Inflammatory macrophage treated with lipopolysaccharide for 4 hours (primary cell): ENCODE measurements around the gene FEN1.

ENCODE experiments used
- DNase-seq: peaks from one replicate; pipeline ENCODE4 v3.0.0-alpha.2; 2020

The FEN1 gene

GRCh38 chr11:61795876-61796526 is 3.3 kb downstream of the FEN1 start:
- DNase-seq = no peak

GRCh38 chr11:61797263-61797944 is 4.7 kb downstream of the FEN1 start:
- peak; percentile 82 for DNase-seq

- DNase-seq = no peak
Measured at GRCh38 chr11:61799665-61800284, 7.1 kb downstream of the FEN1 start.

GRCh38 chr11:61800331-61801281 is 7.9 kb downstream of the FEN1 start:
- DNase-seq = no peak

- DNase-seq = no peak
Measured at GRCh38 chr11:61802605-61803004, 9.9 kb downstream of the FEN1 start.

GRCh38 chr11:61803889-61804647 is 11.4 kb downstream of the FEN1 start:
- no peak for DNase-seq

GRCh38 chr11:61805146-61805545 is 12.4 kb downstream of the FEN1 start:
- DNase-seq = no peak

GRCh38 chr11:61806785-61807184 is 14.1 kb downstream of the FEN1 start:
- no peak for DNase-seq

GRCh38 chr11:61810671-61811175 is 18.0 kb downstream of the FEN1 start:
- DNase-seq = no peak

GRCh38 chr11:61811831-61812230 is 19.1 kb downstream of the FEN1 start:
- DNase-seq = no peak

GRCh38 chr11:61812736-61813411 is 20.2 kb downstream of the FEN1 start:
- DNase-seq = no peak

- peak; percentile 68 for DNase-seq
Measured at GRCh38 chr11:61814247-61814957, 21.7 kb downstream of the FEN1 start.

- DNase-seq = peak; percentile 98
Measured at GRCh38 chr11:61814958-61815789, 22.5 kb downstream of the FEN1 start.

GRCh38 chr11:61815790-61816735 is 23.4 kb downstream of the FEN1 start:
- DNase-seq = peak; percentile 37

GRCh38 chr11:61816736-61817455 is 24.2 kb downstream of the FEN1 start, which contains the start of gene FADS1:
TSS of gene FADS1 (minus strand) at chr11:61817003. CDS start at chr11:61816929, 74 bp downstream.
- DNase-seq = peak; percentile 96

- no peak for DNase-seq
Measured at GRCh38 chr11:61817471-61818202, 24.9 kb downstream of the FEN1 start.

- no peak for DNase-seq
Measured at GRCh38 chr11:61820174-61820573, 27.5 kb downstream of the FEN1 start.
